Lower leg skin (tissue), 3 donors: ENCODE data around the gene MTUS2.

Source experiments
- CTCF ChIP-seq, 3 donors: fragments of 450-650 bp; IDR thresholded peaks; one replicate each; pipeline ENCODE4 v1.5.1; 2016; ENCODE audit warnings: antibody characterized with exemption in 3 of 3, mild to moderate bottlenecking in 3 of 3, moderate library complexity in 2 of 3
- POLR2A ChIP-seq, 2 donors: fragments of 450-650 bp; IDR thresholded peaks; one replicate each; pipeline ENCODE4 v1.6.1; 2016 to 2017; ENCODE audit warnings: antibody characterized with exemption in 2 of 2, mild to moderate bottlenecking in 1 of 2, moderate library complexity in 1 of 2

GRCh38 chr13:28831117-28831516 lies 11.0 kb downstream of the MTUS2 start:
- TF ChIP-seq CTCF (IDR thresholded peaks at IDR 0.05) (no peak), POLR2A (IDR thresholded peaks at IDR 0.05) (no peak)
